ENCODE data around the gene CASP8.
"Not testable (repeated sequence)": the region's sequence is repeated elsewhere in the genome, so short reads cannot be mapped to it uniquely, and the experiment has no call there.

The CASP8 gene

DNA sequence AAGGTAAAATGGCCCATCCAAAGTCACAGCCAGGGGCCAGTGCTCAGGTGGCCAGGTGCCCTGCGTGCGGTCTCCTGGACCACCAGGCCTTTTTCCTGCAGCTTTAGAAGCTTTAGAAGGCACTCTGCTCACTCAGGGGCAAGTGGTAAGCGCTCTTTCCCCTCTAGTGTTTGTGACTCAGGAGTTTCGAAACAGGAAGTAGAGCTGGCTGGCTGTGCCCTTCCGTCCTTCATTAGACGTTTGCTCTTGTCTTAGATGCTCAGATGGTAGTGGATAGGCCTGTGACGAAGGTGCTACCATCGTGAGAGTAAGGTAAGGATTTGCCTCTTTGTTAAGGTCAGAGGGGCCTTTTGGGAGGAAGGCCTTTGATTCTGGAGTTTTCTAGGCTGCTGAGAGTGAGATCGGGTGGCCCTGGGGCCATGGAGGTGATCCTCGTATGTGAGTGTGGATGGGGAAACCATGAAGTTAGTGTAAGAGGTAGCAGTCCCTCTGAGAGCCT, at the start of gene CASP8:
Gene CASP8, plus strand, starts transcription at position 235 of the 499 bp plus-strand sequence. CDS start 5,951 bp downstream, outside the sequence.
- in situ Hi-C loops (cut with HindIII; ENCODE audit: low sequenced_read_pairs): loop anchor here (25.0 kb wide), 1 partner anchor 127 kb away; no protein-coding TSS in a partner anchor

DNA sequence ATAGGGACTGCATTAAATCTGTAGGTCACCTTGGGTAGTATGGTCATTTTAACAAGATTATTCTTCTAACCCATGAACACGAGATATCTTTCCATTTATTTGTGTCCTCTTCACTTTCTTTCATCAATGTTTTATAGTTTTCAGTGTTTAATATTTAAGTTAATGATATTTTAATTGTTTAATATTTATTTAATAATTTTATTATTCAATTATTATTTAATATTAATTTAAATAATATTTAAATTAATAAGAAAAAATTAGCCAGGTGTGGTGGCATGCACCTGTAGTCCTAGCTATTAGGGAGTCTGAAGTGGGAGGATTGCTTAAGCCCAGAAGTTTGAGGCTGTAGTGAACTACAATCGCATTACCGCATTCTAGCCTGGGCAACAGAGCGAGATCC, 44.4 kb upstream of the CASP8 start:
- in situ Hi-C loops (cut with HindIII; ENCODE audit: low sequenced_read_pairs): no loop called here

DNA sequence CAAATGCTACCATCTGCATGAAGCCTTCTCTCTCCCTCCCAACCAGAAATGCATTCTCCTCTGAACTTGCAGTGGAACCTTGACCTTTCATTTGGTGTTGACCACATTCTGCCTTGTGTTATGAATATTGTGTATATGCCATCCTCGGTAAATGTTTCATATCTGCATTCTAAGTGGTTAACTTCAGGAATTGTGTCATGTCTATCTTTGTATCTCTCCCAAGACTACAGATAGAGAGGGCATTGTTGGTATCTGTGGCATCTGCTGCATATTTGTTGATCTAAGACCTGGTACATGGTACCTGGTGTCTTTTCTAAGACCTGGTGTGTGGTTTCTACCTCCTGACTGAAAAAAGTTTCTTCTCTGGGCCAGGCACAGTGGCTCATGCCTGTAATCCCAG, 43.4 kb upstream of the CASP8 start:
- in situ Hi-C loops (cut with HindIII; ENCODE audit: low sequenced_read_pairs): no loop called here

DNA sequence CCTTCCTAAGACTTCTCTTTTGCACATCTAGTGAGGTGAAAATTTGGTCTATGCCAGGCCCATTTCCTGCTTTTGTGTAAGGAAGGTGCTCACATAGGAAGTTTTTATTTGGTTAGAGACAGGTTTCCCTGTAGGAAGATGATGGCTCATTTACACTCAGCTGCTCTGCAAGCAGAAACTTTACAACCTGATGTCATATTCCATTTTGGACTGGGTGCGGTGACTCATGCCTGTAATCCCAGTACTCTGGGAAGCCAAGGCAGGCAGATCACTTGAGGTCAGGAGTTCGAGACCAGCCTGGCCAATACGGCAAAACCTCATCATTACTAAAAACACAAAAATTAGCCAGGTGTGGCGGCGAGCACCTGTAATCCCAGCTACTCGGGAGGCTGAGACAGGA, 41.6 kb upstream of the CASP8 start:
- in situ Hi-C loops (cut with HindIII; ENCODE audit: low sequenced_read_pairs): no loop called here

DNA sequence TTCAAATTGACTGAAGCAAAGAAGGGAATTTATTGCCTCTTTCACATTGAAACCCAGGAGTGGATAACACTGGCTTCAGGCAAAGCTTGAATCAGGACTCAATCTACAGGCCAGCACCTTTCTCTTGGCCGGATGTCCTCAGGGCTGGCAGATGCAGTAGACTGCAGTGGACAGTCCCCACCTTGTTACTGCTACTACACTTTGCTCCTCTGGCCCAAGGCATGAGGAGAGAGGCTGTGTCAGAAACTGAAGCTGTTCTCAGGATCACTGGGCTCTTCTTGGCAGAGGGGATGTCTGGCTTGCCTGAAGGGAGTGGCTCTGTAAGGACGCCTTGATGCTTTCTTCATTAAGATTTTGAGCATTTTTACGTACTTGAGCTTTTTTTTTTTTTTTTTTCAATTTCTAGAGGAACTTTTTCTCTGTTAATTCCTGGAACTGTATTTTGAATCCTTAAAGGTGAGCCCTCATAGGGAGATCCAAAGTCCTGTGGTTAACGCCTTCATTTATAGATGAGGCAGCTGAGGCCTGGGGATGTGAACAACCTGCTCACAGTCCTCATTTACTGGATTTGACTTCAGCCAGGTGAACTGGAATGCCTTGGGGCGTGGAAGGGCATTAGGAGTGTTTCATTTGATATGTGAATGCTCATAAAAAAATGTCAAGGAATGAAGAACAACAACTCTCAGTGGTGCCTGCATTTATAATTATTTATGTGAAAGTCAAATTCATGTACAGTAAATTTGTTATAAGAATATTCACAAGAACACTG, 40.8 kb upstream of the CASP8 start:
- in situ Hi-C loops (cut with HindIII; ENCODE audit: low sequenced_read_pairs): no loop called here

DNA sequence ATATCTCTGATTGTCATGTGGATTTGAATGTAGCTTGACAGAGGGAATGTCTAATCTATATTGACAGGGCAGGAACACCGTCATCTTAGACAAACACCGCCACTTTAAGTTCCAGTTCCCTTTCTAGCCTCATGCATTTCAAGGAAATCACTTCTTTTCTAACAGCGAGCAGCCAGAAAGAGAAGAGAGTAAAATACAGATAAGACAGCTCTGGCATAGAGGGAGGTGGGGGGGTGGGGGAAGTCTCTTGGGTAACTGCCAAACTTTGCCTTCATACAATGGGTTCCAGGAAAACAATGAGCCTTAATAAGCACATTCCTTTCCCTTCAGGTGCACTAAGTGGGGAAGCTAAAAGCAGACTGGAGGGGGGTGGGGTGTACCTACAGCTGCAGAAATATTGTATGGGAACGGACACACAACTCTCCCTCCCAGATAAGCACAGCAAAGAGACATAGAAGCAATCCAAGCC, 40.2 kb upstream of the CASP8 start:
- in situ Hi-C loops (cut with HindIII; ENCODE audit: low sequenced_read_pairs): no loop called here

DNA sequence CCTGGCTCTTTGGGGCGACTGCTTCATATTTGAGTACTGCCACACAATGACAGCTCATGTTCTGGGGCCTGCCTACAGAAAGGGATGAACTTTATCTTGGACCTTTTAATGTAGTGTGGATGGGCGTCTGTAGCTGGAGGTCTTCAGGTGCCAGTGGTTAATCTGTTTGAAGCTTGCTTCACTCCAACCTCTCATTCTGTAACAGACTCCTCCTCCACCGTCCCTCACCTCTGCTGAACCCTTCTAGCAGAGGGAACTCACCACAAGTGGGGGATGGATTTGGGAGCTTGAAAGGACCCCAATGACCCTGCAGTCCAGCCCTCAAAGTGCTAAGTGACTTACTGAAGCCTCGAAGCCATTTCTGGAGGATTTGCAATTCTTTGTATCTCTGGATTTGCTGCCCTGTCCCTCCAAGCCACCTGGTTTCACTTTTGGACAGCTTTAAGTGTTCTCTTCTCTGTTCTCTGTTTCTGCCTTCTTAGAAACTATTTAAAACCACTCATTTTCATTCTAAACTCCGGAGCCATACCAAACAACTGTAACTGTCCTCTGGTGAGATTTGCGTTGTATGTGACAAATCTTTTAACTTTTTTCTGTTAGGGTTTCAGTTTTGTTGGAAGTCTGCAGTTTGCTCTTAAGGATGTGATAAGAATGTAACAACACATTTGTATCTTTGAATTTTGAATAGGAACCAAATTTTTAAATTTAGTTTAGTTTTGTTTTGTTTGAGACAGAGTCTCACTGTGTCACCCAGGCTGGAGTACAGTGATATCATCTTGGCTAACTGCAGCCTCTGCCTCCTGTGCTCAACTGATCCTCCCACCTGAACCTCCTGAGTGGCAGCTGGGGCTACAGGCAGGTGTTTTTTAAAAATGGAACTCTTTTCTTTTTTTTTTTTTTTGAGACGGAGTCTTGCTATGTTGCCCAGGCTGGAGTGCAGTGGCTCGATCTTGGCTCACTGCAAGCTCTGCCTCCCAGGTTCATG, 37.0 kb upstream of the CASP8 start:
- in situ Hi-C loops (cut with HindIII; ENCODE audit: low sequenced_read_pairs): no loop called here

DNA sequence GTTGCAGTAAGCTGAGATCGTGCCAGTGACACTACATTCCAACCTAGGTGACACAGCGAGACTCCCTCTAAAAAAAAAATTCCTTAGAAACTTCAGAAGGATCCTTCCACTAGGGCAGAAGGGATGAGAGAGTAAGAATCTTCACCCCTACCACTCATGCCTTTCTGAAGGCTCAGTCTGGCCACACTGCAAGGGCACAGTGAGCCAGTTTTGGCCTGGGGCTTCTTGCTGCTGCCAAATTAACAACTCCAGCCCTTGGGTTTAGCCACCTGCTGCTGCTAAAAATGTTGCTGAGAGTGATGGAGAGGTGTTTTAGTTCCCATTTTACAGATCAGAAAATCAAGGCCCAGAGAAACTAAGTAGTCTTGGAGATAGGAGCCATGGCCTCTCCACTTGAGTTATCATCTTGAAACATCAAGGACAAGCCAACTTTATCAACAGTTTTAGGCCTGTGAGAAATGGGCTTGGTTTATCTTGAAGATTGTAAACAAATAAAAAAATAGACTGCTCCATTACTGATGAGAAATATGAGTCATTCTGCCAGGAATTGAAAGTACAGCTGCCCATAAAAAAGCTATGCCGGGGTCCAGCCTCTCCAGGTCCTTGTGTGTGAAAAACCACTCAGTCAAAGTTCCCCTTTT, 31.9 kb upstream of the CASP8 start:
- in situ Hi-C loops (cut with HindIII; ENCODE audit: low sequenced_read_pairs): no loop called here

DNA sequence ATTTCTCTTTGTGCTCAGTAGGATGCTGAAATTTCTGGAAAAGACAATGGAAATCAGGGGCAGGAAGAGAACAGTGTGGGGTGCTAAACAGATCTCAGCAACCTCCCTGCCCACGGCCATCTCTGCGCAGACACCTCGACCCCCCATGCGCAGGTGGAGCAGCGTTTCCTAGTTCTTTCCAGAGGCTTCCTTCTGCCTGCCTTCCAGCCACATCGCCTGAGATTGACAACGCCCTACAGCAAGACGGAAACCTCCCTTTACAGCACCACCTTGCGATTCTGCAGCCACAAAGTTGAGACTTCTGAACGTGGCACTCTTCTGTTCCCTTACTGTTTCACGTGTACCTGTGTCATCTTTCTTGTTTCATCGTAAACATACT, 31.4 kb upstream of the CASP8 start:
- in situ Hi-C loops (cut with HindIII; ENCODE audit: low sequenced_read_pairs): no loop called here

DNA sequence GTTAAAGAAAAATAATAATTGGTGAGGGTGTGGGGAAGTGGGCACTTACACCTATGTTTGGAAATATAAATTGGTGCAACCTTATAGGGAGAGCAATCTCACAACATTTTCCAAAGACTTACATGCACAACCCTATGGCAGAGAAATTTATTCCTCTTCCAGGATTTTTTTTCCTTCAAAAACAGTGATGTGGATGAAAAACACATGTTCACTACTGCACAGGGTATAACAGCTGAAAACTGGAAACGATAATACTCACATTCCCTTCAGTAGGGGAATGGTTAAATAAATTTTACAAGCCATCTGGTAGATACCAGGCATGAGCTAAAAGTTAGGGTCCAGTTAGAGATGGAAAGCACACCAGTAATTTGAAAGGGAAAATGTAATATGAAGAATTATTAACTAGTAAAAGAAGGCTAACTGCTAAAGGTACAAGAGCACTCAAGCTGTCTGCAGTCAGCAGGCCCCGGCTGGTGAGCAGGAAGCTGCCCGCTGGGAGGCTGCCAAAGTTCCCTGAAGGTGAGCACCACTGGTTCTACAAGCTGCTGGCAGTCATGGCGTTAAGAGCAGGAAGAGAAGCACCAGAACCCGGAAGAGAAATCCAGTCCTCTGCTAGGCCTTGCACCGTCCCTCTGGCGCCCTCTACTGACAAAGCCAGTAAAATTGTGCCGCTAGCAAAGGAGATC, 28.4 kb upstream of the CASP8 start:
- in situ Hi-C loops (cut with HindIII; ENCODE audit: low sequenced_read_pairs): no loop called here

DNA sequence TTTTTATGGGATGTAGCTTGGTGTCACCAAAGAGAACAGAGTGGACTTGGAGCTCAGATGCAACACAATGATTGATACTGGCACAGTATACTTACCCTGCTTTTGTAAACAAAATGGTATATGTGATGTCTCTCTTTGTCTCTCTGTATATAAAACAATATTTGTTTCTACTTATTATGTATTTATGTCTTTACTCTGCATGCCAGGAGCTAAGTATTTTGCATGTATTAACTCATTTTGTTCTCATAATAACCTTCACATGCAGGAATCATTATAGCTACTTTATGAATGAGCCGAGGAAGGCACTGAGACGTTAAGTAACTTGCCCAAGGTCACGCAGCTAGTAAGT, 27.9 kb upstream of the CASP8 start:
- in situ Hi-C loops (cut with HindIII; ENCODE audit: low sequenced_read_pairs): no loop called here

DNA sequence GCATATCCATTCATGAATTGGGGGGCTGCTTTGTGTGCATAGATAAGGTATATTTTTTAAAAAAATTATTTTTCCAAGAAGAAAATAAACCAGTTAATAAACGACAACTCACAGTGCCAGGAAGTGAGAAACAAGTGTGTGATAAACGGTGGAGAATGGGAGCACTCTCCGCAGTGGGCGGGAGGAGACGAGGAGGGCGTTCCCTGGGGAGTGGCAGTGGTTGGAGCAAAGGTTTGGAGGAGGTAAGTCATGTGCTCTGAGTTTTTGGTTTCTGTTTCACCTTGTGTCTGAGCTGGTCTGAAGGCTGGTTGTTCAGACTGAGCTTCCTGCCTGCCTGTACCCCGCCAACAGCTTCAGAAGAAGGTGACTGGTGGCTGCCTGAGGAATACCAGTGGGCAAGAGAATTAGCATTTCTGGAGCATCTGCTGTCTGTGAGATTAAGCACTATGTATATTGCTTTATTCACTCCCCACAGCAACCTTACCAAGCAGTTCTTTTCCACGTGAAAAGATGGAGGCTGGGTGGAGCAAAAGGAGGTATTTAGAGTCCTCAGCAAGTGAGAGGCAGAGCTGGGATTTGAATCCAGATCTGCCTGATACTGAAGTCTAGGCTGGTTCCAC, 27.0 kb upstream of the CASP8 start:
- in situ Hi-C loops (cut with HindIII; ENCODE audit: low sequenced_read_pairs): no loop called here

DNA sequence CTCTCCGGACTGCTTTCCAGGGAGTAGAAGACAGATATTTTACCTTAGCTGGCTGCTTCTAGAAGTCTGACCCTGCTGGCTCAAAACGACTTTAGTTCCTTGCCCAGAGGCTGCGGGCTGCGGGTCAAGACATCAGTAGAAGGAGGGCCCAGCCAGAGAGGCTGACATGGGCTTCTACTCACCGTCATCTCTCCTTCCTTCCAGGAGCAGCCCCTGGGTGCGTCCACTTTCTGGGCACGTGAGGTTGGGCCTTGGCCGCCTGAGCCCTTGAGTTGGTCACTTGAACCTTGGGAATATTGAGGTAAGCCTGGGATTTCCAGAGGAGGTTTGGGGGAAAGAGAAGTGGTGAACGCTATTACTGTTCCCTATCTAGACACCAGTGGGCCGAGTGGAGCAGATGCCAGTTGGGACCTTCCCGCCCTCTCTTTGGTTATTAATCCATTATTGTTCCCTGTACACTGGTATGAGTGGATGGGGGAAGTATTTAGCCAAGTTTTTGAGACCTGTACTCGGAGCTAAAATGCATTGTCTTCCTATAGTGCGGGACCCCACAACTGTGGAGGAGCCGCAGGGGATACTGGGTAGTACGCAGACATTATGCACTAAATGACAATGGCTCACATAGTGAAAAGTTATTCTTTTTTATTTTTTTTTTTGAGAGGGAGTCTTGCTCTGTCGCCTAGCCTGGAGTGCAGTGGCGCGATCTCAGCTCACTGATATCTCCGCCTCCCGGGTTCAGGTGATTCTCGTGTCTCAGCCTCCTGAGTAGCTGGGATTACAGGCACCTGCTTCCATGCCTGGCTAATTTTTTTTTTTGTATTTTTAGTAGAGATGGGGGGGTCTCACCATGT, 26.3 kb upstream of the CASP8 start:
- in situ Hi-C loops (cut with HindIII; ENCODE audit: low sequenced_read_pairs): no loop called here

DNA sequence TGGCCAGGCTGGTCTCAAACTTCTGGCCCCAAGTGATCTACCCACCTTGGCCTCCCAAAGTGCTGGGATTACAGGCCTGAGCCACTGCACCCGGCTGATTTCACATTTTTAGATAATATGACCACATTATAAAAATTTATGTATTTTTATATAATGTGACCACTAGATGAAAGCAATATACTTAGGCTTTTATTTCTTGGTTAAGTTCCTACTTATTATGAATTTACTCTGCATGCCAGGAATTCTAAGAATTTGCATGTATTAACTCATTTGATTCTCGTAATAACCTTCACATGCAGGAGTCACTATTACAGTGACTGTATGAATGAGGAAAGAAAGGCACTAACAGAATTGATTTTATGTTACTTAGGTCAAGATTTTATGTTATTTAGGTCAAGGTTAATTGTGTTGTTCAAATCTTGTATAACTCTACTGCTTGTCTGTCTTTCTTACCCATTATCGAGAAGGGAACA, 25.6 kb upstream of the CASP8 start:
- in situ Hi-C loops (cut with HindIII; ENCODE audit: low sequenced_read_pairs): no loop called here

DNA sequence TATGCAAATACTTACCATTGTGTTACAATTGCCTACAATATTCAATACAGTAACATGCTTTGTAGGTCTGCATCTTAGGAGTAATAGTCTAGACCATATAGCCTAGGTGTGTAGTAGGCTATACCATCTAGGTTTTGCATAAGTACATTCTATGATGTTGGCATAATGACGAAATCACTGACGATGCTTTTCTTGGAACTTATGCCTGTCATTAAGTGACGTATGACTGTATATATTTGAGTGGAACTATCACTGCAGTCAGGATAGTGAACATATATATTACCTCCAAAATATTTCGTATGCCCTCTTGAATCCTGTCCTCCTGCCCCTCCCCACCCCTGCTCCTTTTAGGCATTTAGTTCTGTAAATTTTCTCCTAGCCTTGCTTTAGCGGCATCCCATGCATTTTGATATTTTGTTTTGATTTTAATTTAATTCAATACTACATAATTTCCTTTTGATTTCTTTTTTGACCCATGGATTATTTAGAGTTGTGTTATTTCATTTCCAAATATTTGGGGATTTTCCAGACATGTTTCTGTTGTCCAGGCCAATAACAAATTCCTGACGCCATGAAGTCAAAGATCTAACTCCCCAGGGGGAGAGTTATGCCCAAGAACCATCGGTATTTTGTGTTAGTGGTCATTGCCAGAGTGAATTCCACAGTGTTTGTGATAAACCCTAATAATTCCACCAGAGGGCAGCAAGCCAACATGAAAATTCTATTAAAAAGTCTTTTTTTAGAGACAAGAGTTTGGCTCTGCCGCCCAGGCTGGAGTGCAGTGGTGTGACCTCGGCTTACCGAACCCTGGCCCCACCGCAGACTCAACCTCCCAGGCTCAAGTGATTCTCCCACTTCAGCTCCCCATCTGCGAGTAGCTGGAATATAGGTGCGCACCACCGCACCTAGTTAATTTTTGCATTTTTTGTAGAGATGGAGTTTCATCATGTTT, 24.2 kb upstream of the CASP8 start:
- in situ Hi-C loops (cut with HindIII; ENCODE audit: low sequenced_read_pairs): no loop called here

DNA sequence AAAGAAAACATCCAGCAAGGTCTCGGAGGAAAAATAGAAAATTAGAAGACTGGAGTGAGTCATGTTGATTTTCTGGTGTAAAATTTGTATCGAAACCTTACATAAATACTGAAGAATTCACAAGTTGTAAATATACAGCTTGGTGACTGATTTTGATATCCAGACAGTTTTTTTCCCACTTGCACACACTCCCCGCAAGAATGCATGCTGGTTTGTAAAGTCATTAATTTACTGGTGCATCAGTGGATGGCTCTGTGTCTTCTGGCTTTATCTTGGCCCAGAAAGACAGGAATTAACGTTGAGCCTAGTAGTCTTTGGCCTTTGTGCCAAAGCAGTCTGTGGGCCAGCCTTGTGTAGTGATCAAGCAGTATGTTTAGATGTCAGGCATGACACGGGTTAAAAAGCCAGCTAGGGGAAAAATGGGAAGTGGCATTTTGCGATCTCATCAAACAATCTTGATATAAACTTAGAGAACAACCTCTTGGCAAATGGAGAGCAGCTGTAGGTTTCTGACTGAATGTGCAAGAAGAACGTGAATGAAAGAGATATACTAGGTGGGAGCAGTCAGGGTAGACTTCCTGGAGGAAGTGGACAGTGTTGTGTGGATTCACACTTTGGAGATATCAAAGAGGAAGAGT, 22.7 kb upstream of the CASP8 start:
- in situ Hi-C loops (cut with HindIII; ENCODE audit: low sequenced_read_pairs): no loop called here

DNA sequence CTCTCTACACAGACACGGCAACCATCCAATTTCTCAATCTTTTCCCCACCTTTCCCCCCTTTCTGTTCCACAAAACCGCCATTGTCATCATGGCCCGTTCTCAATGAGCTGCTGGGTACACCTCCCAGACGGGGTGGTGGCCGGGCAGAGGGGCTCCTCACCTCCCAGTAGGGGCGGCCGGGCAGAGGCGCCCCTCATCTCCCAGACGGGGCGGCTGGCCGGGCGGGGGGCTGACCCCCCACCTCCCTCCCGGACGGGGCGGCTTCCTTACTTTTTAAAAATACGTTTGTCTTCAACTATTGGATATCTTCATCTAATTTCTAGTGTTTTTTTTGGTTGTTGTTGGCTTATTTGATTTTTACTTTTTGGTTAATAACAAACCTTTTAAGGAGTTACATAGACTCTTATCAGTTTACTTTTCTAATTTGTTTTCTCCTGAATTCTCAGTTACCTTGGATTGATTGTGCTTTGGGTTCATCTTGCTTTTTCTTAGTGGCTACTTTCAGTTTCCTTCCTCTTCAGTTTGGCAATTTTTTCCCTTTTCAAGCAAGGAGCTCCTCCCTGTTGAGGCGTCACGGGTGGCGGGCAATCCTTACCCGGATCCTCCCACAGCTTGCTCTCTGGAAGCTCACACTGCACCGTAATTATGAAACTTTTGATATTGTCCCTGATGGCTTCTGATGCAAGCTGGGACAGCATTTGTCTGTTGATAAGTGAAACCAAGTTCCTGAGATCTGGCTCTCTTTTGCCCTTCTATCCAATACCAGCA, 21.0 kb upstream of the CASP8 start:
- in situ Hi-C loops (cut with HindIII; ENCODE audit: low sequenced_read_pairs): not testable (repeated sequence)

Measured in DLD1 (cell line).